IMR-90 (cell line): ENCODE results near the gene KDELR3.

Source experiments
- BHLHE40 ChIP-seq: fragments of 150-350 bp; IDR thresholded peaks from 2 replicates; pipeline ENCODE4 v1.6.1; 2016; ENCODE audit warnings: mild to moderate bottlenecking, low read depth, low read length
- CEBPB ChIP-seq: IDR thresholded peaks from 2 replicates; pipeline ENCODE4 v1.6.1; 2012; ENCODE audit warnings: low read depth, low read length, improper control_type of control experiment
- CHD1 ChIP-seq: IDR thresholded peaks from 2 replicates; pipeline ENCODE4 v1.6.1; 2012; ENCODE audit warnings: low read depth, low read length, improper control_type of control experiment
- CTCF ChIP-seq: conservative IDR thresholded peaks from 2 replicates; pipeline ENCODE4 v1.5.1; 2012; ENCODE audit warnings: mild to moderate bottlenecking, low read depth, low read length, improper control_type of control experiment
- ELK1 ChIP-seq: fragments of 150-350 bp; IDR thresholded peaks from 2 replicates; pipeline ENCODE4 v1.6.1; 2016; ENCODE audit warnings: low read depth, mild to moderate bottlenecking, low read length, moderate library complexity, borderline replicate concordance
- MAFK ChIP-seq: IDR thresholded peaks from 2 replicates; pipeline ENCODE4 v1.6.1; 2012; ENCODE audit warnings: low read depth, low read length, improper control_type of control experiment
- MXI1 ChIP-seq: IDR thresholded peaks from 2 replicates; pipeline ENCODE4 v1.6.1; 2012; ENCODE audit warnings: low read depth, mild to moderate bottlenecking, low read length, moderate library complexity, borderline replicate concordance
- NFE2L2 ChIP-seq: fragments of 150-350 bp; IDR thresholded peaks from 2 replicates; pipeline ENCODE4 v1.6.1; 2016; ENCODE audit warnings: low read depth, mild to moderate bottlenecking, low read length
- POLR2A ChIP-seq: IDR thresholded peaks from 2 replicates; pipeline ENCODE4 v1.6.1; 2012; ENCODE audit warnings: mild to moderate bottlenecking, low read depth, low read length
- RAD21 ChIP-seq: IDR thresholded peaks from 2 replicates; pipeline ENCODE4 v1.6.1; 2012; ENCODE audit warnings: low read length, improper control_type of control experiment
- USF2 ChIP-seq: fragments of 150-350 bp; IDR thresholded peaks from 2 replicates; pipeline ENCODE4 v1.6.1; 2017; ENCODE audit warnings: mild to moderate bottlenecking, antibody characterized with exemption, low read length, low read depth

DNA sequence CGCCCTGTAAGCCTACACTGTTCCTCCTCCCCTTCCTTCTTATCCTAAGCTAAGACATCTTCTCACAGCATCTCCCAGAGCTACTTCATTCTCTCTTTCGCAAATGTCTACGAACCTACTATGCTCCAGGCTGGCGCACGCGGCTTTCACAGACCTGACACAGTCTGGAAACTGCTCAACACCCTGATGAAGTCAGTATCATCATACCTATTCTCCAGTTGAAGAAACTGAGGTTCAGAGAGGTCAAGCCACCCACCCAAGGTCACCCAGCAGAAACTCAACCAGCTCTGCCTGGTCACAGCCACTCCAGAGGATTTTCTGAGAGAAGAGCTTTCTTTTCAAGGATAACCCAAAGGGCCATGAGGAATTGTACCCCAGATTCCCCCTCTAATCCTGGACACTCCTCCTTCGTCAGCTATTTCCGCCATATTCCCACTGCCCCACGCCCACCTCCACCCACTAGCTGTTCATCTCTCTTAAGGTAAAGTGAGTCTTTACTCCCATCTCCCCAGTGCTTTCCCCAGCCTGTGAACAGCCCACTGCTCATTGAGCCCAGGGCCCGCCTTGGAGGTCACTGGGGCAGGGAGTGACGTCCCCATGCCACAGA lies 14.7 kb upstream of the KDELR3 start:
- no peak for TF ChIP-seq POLR2A
- TF ChIP-seq USF2, result no peak
- no peak for TF ChIP-seq CTCF
- no peak for TF ChIP-seq MAFK
- no peak for TF ChIP-seq NFE2L2
- TF ChIP-seq RAD21, result no peak
- no peak for TF ChIP-seq CEBPB
- no peak for TF ChIP-seq BHLHE40
- TF ChIP-seq MXI1, result no peak
- no peak for TF ChIP-seq ELK1
- no peak for TF ChIP-seq CHD1
